OCI-LY7 (cell line): ENCODE results near the gene CLCN4. TPM values are rescaled to one million over a fixed set of nuclear protein-coding genes. Genes with fewer than 3 reads are reported as not detected.

ENCODE experiments used
- BruUV-seq: library from RNA; stranded (reverse); fragments of 400-500 nt; replicated peaks from 2 replicates; lab custom pipeline; 2021; lab: Mats Ljungman, UMichigan
- CTCF ChIA-PET: fragments of 300-600 bp; sonication (Branson Sonifier 250); formaldehyde crosslinking; loops from one replicate; lab custom pipeline; 2022; ENCODE audit warnings: antibody characterized with exemption; ENCODE audit not compliant: unreplicated experiment; lab: Charles Lee
- POLR2A ChIA-PET: fragments of 300-600 bp; sonication (Branson Sonifier 250); formaldehyde crosslinking; loops from one replicate; lab custom pipeline; 2022; ENCODE audit warnings: antibody characterized with exemption; lab: Charles Lee
- DNase-seq: peaks from one replicate; pipeline ENCODE4 v3.0.0-alpha.2; 2015; ENCODE audit warnings: low spot score
- H2AFZ ChIP-seq: fragments of 200-600 bp; sonication (generic), shearing (Covaris generic); 2 replicates; pipeline ENCODE4 v1.6.1; 2014; ENCODE audit warnings: mild to moderate bottlenecking, antibody characterized with exemption, low read length, moderate library complexity
- H3K27ac ChIP-seq: fragments of 200-600 bp; sonication (generic); 2 replicates; pipeline ENCODE4 v1.5.1; 2014; ENCODE audit warnings: mixed run types, low read depth, mild to moderate bottlenecking, moderate library complexity, low read length, inconsistent platforms; ENCODE audit not compliant: poor library complexity, severe bottlenecking
- H3K36me3 ChIP-seq: fragments of 200-600 bp; sonication (generic); 2 replicates; pipeline ENCODE4 v1.6.1; 2014; ENCODE audit warnings: mild to moderate bottlenecking, antibody characterized with exemption, low read length, moderate library complexity, mixed read lengths; ENCODE audit not compliant: insufficient read depth
- H3K4me1 ChIP-seq: fragments of 200-600 bp; sonication (generic); 2 replicates; pipeline ENCODE4 v1.5.1; 2014; ENCODE audit warnings: mild to moderate bottlenecking, low read length; ENCODE audit not compliant: insufficient read depth, poor library complexity, severe bottlenecking
- H3K4me2 ChIP-seq: fragments of 200-600 bp; sonication (generic); 2 replicates; pipeline ENCODE4 v1.6.1; 2014; ENCODE audit warnings: mild to moderate bottlenecking, low read length
- H3K4me3 ChIP-seq: fragments of 200-600 bp; sonication (generic); 2 replicates; pipeline ENCODE4 v1.5.1; 2014; ENCODE audit warnings: mild to moderate bottlenecking, low read depth, low read length; ENCODE audit not compliant: poor library complexity, severe bottlenecking
- H3K79me2 ChIP-seq: fragments of 200-600 bp; sonication (generic); 2 replicates; pipeline ENCODE4 v1.6.1; 2016; ENCODE audit warnings: low read depth, mild to moderate bottlenecking, low read length, moderate library complexity, mixed read lengths; ENCODE audit not compliant: insufficient read depth
- H3K9me2 ChIP-seq: fragments of 200-600 bp; sonication (generic); 2 replicates; pipeline ENCODE4 v1.6.1; 2016; ENCODE audit warnings: mild to moderate bottlenecking, low read length, mixed read lengths; ENCODE audit not compliant: insufficient read depth
- H3K9me3 ChIP-seq: fragments of 200-600 bp; sonication (generic); 2 replicates; pipeline ENCODE4 v1.6.1; 2014; ENCODE audit warnings: mild to moderate bottlenecking, mixed run types, low read length, mixed read lengths
- H4K20me1 ChIP-seq: fragments of 200-600 bp; sonication (generic); 2 replicates; pipeline ENCODE4 v1.6.1; 2014; ENCODE audit warnings: mild to moderate bottlenecking, antibody characterized with exemption, low read length, moderate library complexity, mixed read lengths; ENCODE audit not compliant: insufficient read depth
- CTCF ChIP-seq: fragments of 200-600 bp; sonication (generic); conservative IDR thresholded peaks from 2 replicates; pipeline ENCODE4 v1.5.1; 2014; ENCODE audit warnings: mild to moderate bottlenecking, antibody characterized with exemption, low read length, moderate library complexity, mixed read lengths
- EZH2phosphoT487 ChIP-seq: fragments of 200-600 bp; sonication (generic); IDR thresholded peaks from 2 replicates; pipeline ENCODE4 v1.6.1; 2018; ENCODE audit warnings: low read depth, borderline replicate concordance, mild to moderate bottlenecking, mixed run types, antibody characterized with exemption, low read length, moderate library complexity, mixed read lengths
- intact Hi-C: fragments of 100-400 bp; cut with micrococcal nuclease; formaldehyde crosslinking; loops from one replicate; pipeline ENCODE4 v1.10.0; 2022; ENCODE audit not compliant: unreplicated experiment
- total RNA-seq, 2 experiments: library from RNA; depleted of rRNA in 1 of 2; stranded (reverse); fragments of >200 nt in 1 of 2; shearing (Covaris generic) in 1 of 2; gene quantifications; 2 replicates each; pipeline ENCODE4 v1.2.3, GENCODE V29; 2014 to 2022

Gene CLCN4
- total RNA-seq, 2 experiments from 2014 or later, result 7.8 to 9.7 TPM

- no TSS peak for BruUV-seq
- Histone ChIP-seq H3K9me2 (no peaks in the 10 kb centered on the region), H3K27ac (no peak overlapping the region), H3K79me2 (no peaks in the 10 kb centered on the region), H3K36me3 (no peaks in the 10 kb centered on the region), H2AFZ (no peak overlapping the region), H3K9me3 (no peaks in the 10 kb centered on the region), H3K4me2 (no peak overlapping the region), H4K20me1 (no peaks in the 10 kb centered on the region), H3K4me3 (no peak overlapping the region), H3K4me1 (no peaks in the 10 kb centered on the region)
- ChIA-PET CTCF (no interaction called here), POLR2A (interaction anchor here (0.6 kb wide), 1 partner anchor 247 kb away, joined by 5 read pairs; no protein-coding TSS in a partner anchor)
- TF ChIP-seq EZH2phosphoT487 (no peak), CTCF (no peak)
- intact Hi-C loops, result no loop called here
- no peak for DNase-seq
Measured at GRCh38 chrX:10239611-10240064, 82.9 kb downstream of the CLCN4 start.

GRCh38 chrX:10240918-10241317, 84.1 kb downstream of the CLCN4 start:
- no peaks in the 10 kb centered on the region for H3K9me2 ChIP-seq
- H3K36me3 ChIP-seq, result no peaks in the 10 kb centered on the region
- intact Hi-C loops, result no loop called here
- no TSS peak for BruUV-seq
- no peaks in the 10 kb centered on the region for H3K9me3 ChIP-seq
- no peaks in the 10 kb centered on the region for H3K79me2 ChIP-seq
- H3K27ac ChIP-seq, result no peak overlapping the region
- ChIA-PET CTCF (no interaction called here), POLR2A (interaction anchor here (0.7 to 1.2 kb wide), 3 partner anchors 36 to 259 kb away, joined by 3 to 4 read pairs (median 3); no protein-coding TSS in a partner anchor)
- no peak overlapping the region for H2AFZ ChIP-seq
- DNase-seq, result no peak
- H3K4me3 ChIP-seq, result no peak overlapping the region
- TF ChIP-seq EZH2phosphoT487 (no peak), CTCF (no peak)
- no peaks in the 10 kb centered on the region for H4K20me1 ChIP-seq
- no peak overlapping the region for H3K4me2 ChIP-seq
- no peaks in the 10 kb centered on the region for H3K4me1 ChIP-seq

- H4K20me1 ChIP-seq, result no peaks in the 10 kb centered on the region
- ChIA-PET CTCF (no interaction called here), POLR2A (no interaction called here)
- intact Hi-C loops, result no loop called here
- H3K4me2 ChIP-seq, result no peak overlapping the region
- H3K4me3 ChIP-seq, result no peak overlapping the region
- H2AFZ ChIP-seq, result no peak overlapping the region
- H3K4me1 ChIP-seq, result no peaks in the 10 kb centered on the region
- no peaks in the 10 kb centered on the region for H3K9me2 ChIP-seq
- H3K79me2 ChIP-seq, result no peaks in the 10 kb centered on the region
- DNase-seq, result no peak
- H3K27ac ChIP-seq, result no peak overlapping the region
- H3K36me3 ChIP-seq, result no peaks in the 10 kb centered on the region
- H3K9me3 ChIP-seq, result no peaks in the 10 kb centered on the region
- BruUV-seq, result no TSS peak
- no peak for TF ChIP-seq CTCF
- TF ChIP-seq EZH2phosphoT487, result no peak
Measured at GRCh38 chrX:10242026-10242425, 85.3 kb downstream of the CLCN4 start.
